HEK293 (cell line): ENCODE results near the gene TEC.

Experiments
- CTCF ChIA-PET: fragments of 350-600 bp; formaldehyde crosslinking; extraction: SDS; loops from one replicate; lab custom pipeline; 2021; ENCODE audit warnings: antibody characterized with exemption; lab: Yijun Ruan, JAX
- POLR2A ChIA-PET: fragments of 300-600 bp; formaldehyde crosslinking; extraction: SDS; loops from one replicate; lab custom pipeline; 2020; ENCODE audit warnings: antibody characterized with exemption, inconsistent platforms; lab: Yijun Ruan, JAX
- H3K27ac ChIP-seq: fragments of 200-500 bp; sonication (Bioruptor generic); 2 replicates; pipeline ENCODE4 v1.5.1; 2014; ENCODE audit warnings: low read depth, low read length, control low read depth, inconsistent platforms; ENCODE audit errors: extremely low read depth
- H3K36me3 ChIP-seq, 2 experiments: fragments of 200-500 bp in 1 of 2; sonication (Bioruptor generic) in 1 of 2; 1 replicate in 1 of 2; 2 replicates in 1 of 2; pipeline ENCODE4 v1.5.1; 2014 to 2017; ENCODE audit warnings: inconsistent platforms in 2 of 2, low read length in 2 of 2; ENCODE audit not compliant: control insufficient read depth in 2 of 2, insufficient read depth in 1 of 2
- H3K4me1 ChIP-seq: fragments of 200-500 bp; sonication (Bioruptor generic); 2 replicates; pipeline ENCODE4 v1.5.1; 2014; ENCODE audit warnings: mild to moderate bottlenecking, low read length, inconsistent platforms; ENCODE audit not compliant: control insufficient read depth, insufficient read depth
- H3K4me3 ChIP-seq: 2 replicates; pipeline ENCODE4 v1.5.1; 2011; ENCODE audit warnings: low read depth, mild to moderate bottlenecking, control low read depth, low read length, moderate library complexity
- H3K9me3 ChIP-seq: fragments of 200-500 bp; sonication (Bioruptor generic); 2 replicates; pipeline ENCODE4 v1.5.1; 2014; ENCODE audit warnings: low read depth, low read length, inconsistent platforms; ENCODE audit not compliant: control insufficient read depth, insufficient read depth
- GLIS2 ChIP-seq: fragments of 450-650 bp; formaldehyde crosslinking; IDR thresholded peaks from 2 replicates; pipeline ENCODE4 v1.5.1; 2016; ENCODE audit warnings: missing biosample characterization, missing genetic modification characterization
- KLF7 ChIP-seq: fragments of 450-650 bp; formaldehyde crosslinking; IDR thresholded peaks from 2 replicates; pipeline ENCODE4 v1.5.1; 2016; ENCODE audit warnings: missing biosample characterization, missing genetic modification characterization, borderline replicate concordance
- KLF8 ChIP-seq: fragments of 450-650 bp; formaldehyde crosslinking; IDR thresholded peaks from 2 replicates; pipeline ENCODE4 v1.5.1; 2016; ENCODE audit warnings: missing biosample characterization, missing genetic modification characterization
- MYNN ChIP-seq: fragments of 450-650 bp; formaldehyde crosslinking; IDR thresholded peaks from 2 replicates; pipeline ENCODE4 v1.5.1; 2016; ENCODE audit warnings: missing biosample characterization, missing genetic modification characterization, borderline replicate concordance
- SP2 ChIP-seq: fragments of 450-650 bp; formaldehyde crosslinking; IDR thresholded peaks from 2 replicates; pipeline ENCODE4 v1.5.1; 2016; ENCODE audit warnings: missing biosample characterization, missing genetic modification characterization
- ZFP41 ChIP-seq: fragments of 450-650 bp; formaldehyde crosslinking; IDR thresholded peaks from 2 replicates; pipeline ENCODE4 v1.5.1; 2016; ENCODE audit warnings: missing biosample characterization, missing genetic modification characterization, borderline replicate concordance
- ZNF132 ChIP-seq: fragments of 450-650 bp; formaldehyde crosslinking; IDR thresholded peaks from 2 replicates; pipeline ENCODE4 v1.5.1; 2017; ENCODE audit warnings: missing biosample characterization, missing genetic modification characterization, borderline replicate concordance
- ZNF157 ChIP-seq: fragments of 450-650 bp; formaldehyde crosslinking; IDR thresholded peaks from 2 replicates; pipeline ENCODE4 v1.5.1; 2016; ENCODE audit warnings: missing biosample characterization, missing genetic modification characterization
- ZNF23 ChIP-seq: fragments of 450-650 bp; formaldehyde crosslinking; IDR thresholded peaks from 2 replicates; pipeline ENCODE4 v1.5.1; 2016; ENCODE audit warnings: missing biosample characterization, missing genetic modification characterization, borderline replicate concordance
- ZNF335 ChIP-seq: fragments of 450-650 bp; formaldehyde crosslinking; conservative IDR thresholded peaks from 2 replicates; pipeline ENCODE4 v1.5.1; 2016; ENCODE audit warnings: missing biosample characterization, missing genetic modification characterization
- ZNF37A ChIP-seq: fragments of 450-650 bp; IDR thresholded peaks from 2 replicates; pipeline ENCODE4 v1.5.1; 2018; ENCODE audit warnings: missing biosample characterization, missing genetic modification characterization
- ZNF404 ChIP-seq: fragments of 450-650 bp; formaldehyde crosslinking; IDR thresholded peaks from 2 replicates; pipeline ENCODE4 v1.5.1; 2017; ENCODE audit warnings: missing biosample characterization, missing genetic modification characterization
- ZNF423 ChIP-seq: fragments of 450-650 bp; formaldehyde crosslinking; IDR thresholded peaks from 2 replicates; pipeline ENCODE4 v1.5.1; 2016; ENCODE audit warnings: missing biosample characterization, missing genetic modification characterization
- ZNF433 ChIP-seq: fragments of 450-650 bp; formaldehyde crosslinking; IDR thresholded peaks from 2 replicates; pipeline ENCODE4 v1.5.1; 2016; ENCODE audit warnings: missing biosample characterization, missing genetic modification characterization, low read depth
- ZNF473 ChIP-seq: fragments of 450-650 bp; formaldehyde crosslinking; IDR thresholded peaks from 2 replicates; pipeline ENCODE4 v1.5.1; 2017; ENCODE audit warnings: missing biosample characterization, missing genetic modification characterization
- ZNF623 ChIP-seq: fragments of 450-650 bp; formaldehyde crosslinking; IDR thresholded peaks from 2 replicates; pipeline ENCODE4 v1.5.1; 2016; ENCODE audit warnings: missing biosample characterization, missing genetic modification characterization
- ZNF664 ChIP-seq: fragments of 450-650 bp; formaldehyde crosslinking; IDR thresholded peaks from 2 replicates; pipeline ENCODE4 v1.5.1; 2016; ENCODE audit warnings: missing biosample characterization, missing genetic modification characterization
- ZNF677 ChIP-seq: fragments of 450-650 bp; IDR thresholded peaks from 2 replicates; pipeline ENCODE4 v1.5.0; 2018; ENCODE audit warnings: missing biosample characterization, mild to moderate bottlenecking, missing genetic modification characterization, moderate library complexity
- ZSCAN16 ChIP-seq: fragments of 450-650 bp; formaldehyde crosslinking; IDR thresholded peaks from 2 replicates; pipeline ENCODE4 v1.5.1; 2016; ENCODE audit warnings: missing biosample characterization, missing genetic modification characterization
- TF ChIP-seq, protein P1 (sequence below): fragments of 450-650 bp; formaldehyde crosslinking; IDR thresholded peaks from 2 replicates; pipeline ENCODE4 v1.5.1; 2017; ENCODE audit warnings: missing biosample characterization, missing genetic modification characterization
- TF ChIP-seq, protein P2 (sequence below): fragments of 450-650 bp; formaldehyde crosslinking; IDR thresholded peaks from 2 replicates; pipeline ENCODE4 v1.5.1; 2016; ENCODE audit warnings: missing biosample characterization, missing genetic modification characterization

The TEC gene

DNA sequence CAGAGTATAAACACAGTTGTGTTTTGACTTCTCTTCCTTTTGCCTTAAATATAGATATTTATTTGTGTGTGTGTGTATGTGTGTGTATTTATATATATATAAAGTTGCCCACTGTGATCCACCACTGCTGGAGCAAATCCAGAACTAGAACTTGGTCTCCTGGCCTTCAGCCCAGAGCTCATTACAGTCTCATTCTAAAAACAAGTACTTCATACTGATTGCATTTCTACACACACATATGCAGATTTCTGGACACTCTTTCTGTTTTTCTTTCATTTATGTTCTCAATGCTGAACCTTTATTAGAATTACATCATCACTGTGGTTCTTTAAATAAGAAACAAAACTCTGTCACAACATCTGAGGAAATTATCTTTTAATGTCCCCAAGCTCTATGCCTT, 136.0 kb downstream of the TEC start:
- TF ChIP-seq ZNF473 (tag by site-specific recombination) (no peak), KLF7 (tag by site-specific recombination) (no peak), ZFP41 (tag by site-specific recombination) (no peak), KLF8 (tag by site-specific recombination) (no peak), ZNF404 (tag by site-specific recombination) (no peak), SP2 (tag by site-specific recombination) (no peak)
- TF ChIP-seq, protein P1, sequence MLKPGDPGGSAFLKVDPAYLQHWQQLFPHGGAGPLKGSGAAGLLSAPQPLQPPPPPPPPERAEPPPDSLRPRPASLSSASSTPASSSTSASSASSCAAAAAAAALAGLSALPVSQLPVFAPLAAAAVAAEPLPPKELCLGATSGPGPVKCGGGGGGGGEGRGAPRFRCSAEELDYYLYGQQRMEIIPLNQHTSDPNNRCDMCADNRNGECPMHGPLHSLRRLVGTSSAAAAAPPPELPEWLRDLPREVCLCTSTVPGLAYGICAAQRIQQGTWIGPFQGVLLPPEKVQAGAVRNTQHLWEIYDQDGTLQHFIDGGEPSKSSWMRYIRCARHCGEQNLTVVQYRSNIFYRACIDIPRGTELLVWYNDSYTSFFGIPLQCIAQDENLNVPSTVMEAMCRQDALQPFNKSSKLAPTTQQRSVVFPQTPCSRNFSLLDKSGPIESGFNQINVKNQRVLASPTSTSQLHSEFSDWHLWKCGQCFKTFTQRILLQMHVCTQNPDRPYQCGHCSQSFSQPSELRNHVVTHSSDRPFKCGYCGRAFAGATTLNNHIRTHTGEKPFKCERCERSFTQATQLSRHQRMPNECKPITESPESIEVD (tag by site-specific recombination), result peak; percentile 63
- ChIA-PET POLR2A (no interaction called here), CTCF (interaction anchor here (0.7 kb wide), 1 partner anchor 387 kb away, joined by 4 read pairs; no protein-coding TSS in a partner anchor)
- Histone ChIP-seq H3K9me3 (no peaks in the 10 kb centered on the region), H3K27ac (no peak overlapping the region), H3K4me1 (no peaks in the 10 kb centered on the region), H3K4me3 (no peak overlapping the region), H3K36me3 (peaks cover 0 to 18% of the 10 kb centered on the region in 2 experiments; a peak in 1 of 3 replicates)

DNA sequence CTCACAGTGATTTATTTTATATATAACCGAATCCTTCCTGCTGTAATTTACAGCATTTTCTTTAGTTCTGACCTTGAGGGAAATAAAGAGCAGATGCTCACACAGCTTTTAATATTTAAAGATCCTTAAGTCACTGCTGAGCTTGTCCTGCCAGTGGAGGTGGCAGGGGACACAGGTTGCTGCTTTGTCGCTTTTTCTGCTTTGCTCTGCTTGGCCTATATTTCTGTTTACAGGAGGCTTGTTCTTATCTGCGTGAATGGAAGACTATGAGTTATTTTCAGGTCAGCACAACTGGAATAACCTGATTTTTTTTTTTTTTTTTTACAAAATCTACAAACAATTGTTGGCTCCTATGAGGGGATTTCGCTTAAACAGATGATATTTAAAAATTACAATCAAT, 137.9 kb downstream of the TEC start:
- Histone ChIP-seq H3K4me3 (no peak overlapping the region), H3K9me3 (no peaks in the 10 kb centered on the region), H3K36me3 (peaks cover 0 to 9% of the 10 kb centered on the region in 2 experiments; a peak in 1 of 3 replicates), H3K27ac (no peak overlapping the region), H3K4me1 (no peaks in the 10 kb centered on the region)
- ChIA-PET POLR2A (no interaction called here), CTCF (interaction anchor here (0.6 to 0.8 kb wide), 3 partner anchors 8 to 314 kb away, joined by 3 to 6 read pairs (median 3); no protein-coding TSS in a partner anchor)
- TF ChIP-seq ZNF132 (tag by site-specific recombination) (no peak), ZNF677 (tag by site-specific recombination) (no peak), ZNF335 (tag by site-specific recombination) (no peak), ZNF623 (no peak), ZNF423 (no peak), ZNF157 (no peak), MYNN (no peak), ZNF37A (no peak), GLIS2 (tag by site-specific recombination) (no peak), ZNF23 (tag by site-specific recombination) (no peak), ZSCAN16 (tag by site-specific recombination) (no peak), ZNF664 (tag by site-specific recombination) (no peak), ZNF433 (tag by site-specific recombination) (no peak)
- TF ChIP-seq, protein P2, sequence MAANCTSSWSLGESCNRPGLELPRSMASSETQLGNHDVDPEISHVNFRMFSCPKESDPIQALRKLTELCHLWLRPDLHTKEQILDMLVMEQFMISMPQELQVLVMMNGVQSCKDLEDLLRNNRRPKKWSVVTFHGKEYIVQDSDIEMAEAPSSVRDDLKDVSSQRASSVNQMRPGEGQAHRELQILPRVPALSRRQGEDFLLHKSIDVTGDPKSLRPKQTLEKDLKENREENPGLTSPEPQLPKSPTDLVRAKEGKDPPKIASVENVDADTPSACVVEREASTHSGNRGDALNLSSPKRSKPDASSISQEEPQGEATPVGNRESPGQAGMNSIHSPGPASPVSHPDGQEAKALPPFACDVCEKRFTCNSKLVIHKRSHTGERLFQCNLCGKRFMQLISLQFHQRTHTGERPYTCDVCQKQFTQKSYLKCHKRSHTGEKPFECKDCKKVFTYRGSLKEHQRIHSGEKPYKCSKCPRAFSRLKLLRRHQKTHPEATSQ (tag by site-specific recombination), result no peak
- TF ChIP-seq, protein P1 (tag by site-specific recombination), result no peak
